ENCODE results near the gene ING5. TPM values are rescaled to one million over a fixed set of nuclear protein-coding genes. Genes with fewer than 3 reads are reported as not detected.
"Not testable (repeated sequence)": the region's sequence is repeated elsewhere in the genome, so short reads cannot be mapped to it uniquely, and the experiment has no call there.

ING5 gene
- polyA plus RNA-seq, 3 donors: 6.5 to 29.5 (median 6.6) TPM

GRCh38 chr2:241759067-241759807 lies 57.4 kb downstream of the ING5 start:
- H3K79me2 ChIP-seq (ENCODE audit: insufficient read depth, low read length): no peaks in the 10 kb centered on the region
- Mint-ChIP-seq H3K27me3 (ENCODE audit: low read depth in 3 of 3) (peaks cover 0 to 7% (median 0%) of the 10 kb centered on the region in 3 donors), H3K4me1 (peaks cover 19% of the 10 kb centered on the region), H3K36me3 (peaks cover 42 to 59% of the 10 kb centered on the region in 2 donors), H3K9me3 (peaks cover 2 to 8% (median 2%) of the 10 kb centered on the region in 7 donors), H3K4me3 (no peak overlapping the region), H3K27ac (peak overlapping the region in 3 of 7 donors; percentile 4 to 60 (median 20))
- no peak for DNase-seq
- H4K20me1 ChIP-seq (ENCODE audit: insufficient read depth, low read length): no peaks in the 10 kb centered on the region
- H3K27me3 ChIP-seq (ENCODE audit: control insufficient read depth in 2 of 2, insufficient read depth in 2 of 2, low read length in 2 of 2): no peaks in the 10 kb centered on the region
- intact Hi-C loops (cut with micrococcal nuclease): no loop called here
- no peak overlapping the region for H3K4me2 ChIP-seq (replicated peaks; ENCODE audit: extremely low read depth, low read length, poor library complexity, severe bottlenecking)
- H3K4me3 ChIP-seq (replicated peaks in 1 of 3; ENCODE audit: low read depth in 2 of 3, low read length in 3 of 3): no peak overlapping the region
- 97% methylated on average over 6 of the region's 20 CpGs for WGBS (ENCODE audit: insufficient coverage)
- H3K9me3 ChIP-seq (replicated peaks in 1 of 2; ENCODE audit: control insufficient read depth in 1 of 2, insufficient read depth in 1 of 2, low read length in 2 of 2): peaks cover 5 to 6% of the 10 kb centered on the region in 2 donors
- no peak overlapping the region for H3K9ac ChIP-seq (ENCODE audit: insufficient read depth, low read length, poor library complexity, severe bottlenecking)
- no peak overlapping the region for H2AFZ ChIP-seq (ENCODE audit: insufficient read depth, low read depth, low read length, poor library complexity, severe bottlenecking)
- H3K4me1 ChIP-seq (ENCODE audit: control insufficient read depth in 1 of 2, insufficient read depth in 2 of 2, low read length in 2 of 2): peaks cover 11 to 14% of the 10 kb centered on the region in 2 donors
- peaks cover 18 to 57% of the 10 kb centered on the region in 2 donors for H3K36me3 ChIP-seq (replicated peaks in 1 of 2; ENCODE audit: control insufficient read depth in 1 of 2, insufficient read depth in 2 of 2, low read length in 2 of 2)
- no peak overlapping the region for H3K27ac ChIP-seq (ENCODE audit: low read depth in 1 of 2, low read length in 2 of 2)
- TF ChIP-seq, protein P1, sequence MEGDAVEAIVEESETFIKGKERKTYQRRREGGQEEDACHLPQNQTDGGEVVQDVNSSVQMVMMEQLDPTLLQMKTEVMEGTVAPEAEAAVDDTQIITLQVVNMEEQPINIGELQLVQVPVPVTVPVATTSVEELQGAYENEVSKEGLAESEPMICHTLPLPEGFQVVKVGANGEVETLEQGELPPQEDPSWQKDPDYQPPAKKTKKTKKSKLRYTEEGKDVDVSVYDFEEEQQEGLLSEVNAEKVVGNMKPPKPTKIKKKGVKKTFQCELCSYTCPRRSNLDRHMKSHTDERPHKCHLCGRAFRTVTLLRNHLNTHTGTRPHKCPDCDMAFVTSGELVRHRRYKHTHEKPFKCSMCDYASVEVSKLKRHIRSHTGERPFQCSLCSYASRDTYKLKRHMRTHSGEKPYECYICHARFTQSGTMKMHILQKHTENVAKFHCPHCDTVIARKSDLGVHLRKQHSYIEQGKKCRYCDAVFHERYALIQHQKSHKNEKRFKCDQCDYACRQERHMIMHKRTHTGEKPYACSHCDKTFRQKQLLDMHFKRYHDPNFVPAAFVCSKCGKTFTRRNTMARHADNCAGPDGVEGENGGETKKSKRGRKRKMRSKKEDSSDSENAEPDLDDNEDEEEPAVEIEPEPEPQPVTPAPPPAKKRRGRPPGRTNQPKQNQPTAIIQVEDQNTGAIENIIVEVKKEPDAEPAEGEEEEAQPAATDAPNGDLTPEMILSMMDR (IDR thresholded peaks at IDR 0.05): no peak

GRCh38 chr2:241759893-241760292 lies 58.1 kb downstream of the ING5 start:
- H3K4me1 ChIP-seq (ENCODE audit: control insufficient read depth in 1 of 2, insufficient read depth in 2 of 2, low read length in 2 of 2): peaks cover 11 to 14% of the 10 kb centered on the region in 2 donors
- H3K27me3 ChIP-seq (ENCODE audit: control insufficient read depth in 2 of 2, insufficient read depth in 2 of 2, low read length in 2 of 2); intact Hi-C loops (cut with micrococcal nuclease); H3K79me2 ChIP-seq (ENCODE audit: insufficient read depth, low read length); H3K4me2 ChIP-seq (replicated peaks; ENCODE audit: extremely low read depth, low read length, poor library complexity, severe bottlenecking); H3K9ac ChIP-seq (ENCODE audit: insufficient read depth, low read length, poor library complexity, severe bottlenecking); H3K9me3 Mint-ChIP-seq; H4K20me1 ChIP-seq (ENCODE audit: insufficient read depth, low read length); H3K27me3 Mint-ChIP-seq (ENCODE audit: low read depth in 3 of 3); H3K27ac ChIP-seq (ENCODE audit: low read depth in 1 of 2, low read length in 2 of 2); DNase-seq; H3K9me3 ChIP-seq (replicated peaks in 1 of 2; ENCODE audit: control insufficient read depth in 1 of 2, insufficient read depth in 1 of 2, low read length in 2 of 2); H3K4me3 Mint-ChIP-seq; H3K4me3 ChIP-seq (replicated peaks in 1 of 3; ENCODE audit: low read depth in 2 of 3, low read length in 3 of 3); H2AFZ ChIP-seq (ENCODE audit: insufficient read depth, low read depth, low read length, poor library complexity, severe bottlenecking): not testable (repeated sequence)
- Mint-ChIP-seq H3K36me3 (peaks cover 40 to 56% of the 10 kb centered on the region in 2 donors), H3K4me1 (peaks cover 20% of the 10 kb centered on the region), H3K27ac (peak overlapping the region in 2 of 7 donors; percentile 4 to 31)
- WGBS (ENCODE audit: insufficient coverage): no CpG with 5 or more reads among the region's 16 CpGs
- peaks cover 18 to 57% of the 10 kb centered on the region in 2 donors for H3K36me3 ChIP-seq (replicated peaks in 1 of 2; ENCODE audit: control insufficient read depth in 1 of 2, insufficient read depth in 2 of 2, low read length in 2 of 2)
